Measurements from ENCODE around the gene TARS2. TPM values are rescaled to one million over a fixed set of nuclear protein-coding genes. Genes with fewer than 3 reads are reported as not detected.

Gene TARS2
- total and polyA plus RNA-seq, 2 of the 4 experiments (the other 2 are of a cell fraction) = 10.9 to 21.8 TPM

DNA sequence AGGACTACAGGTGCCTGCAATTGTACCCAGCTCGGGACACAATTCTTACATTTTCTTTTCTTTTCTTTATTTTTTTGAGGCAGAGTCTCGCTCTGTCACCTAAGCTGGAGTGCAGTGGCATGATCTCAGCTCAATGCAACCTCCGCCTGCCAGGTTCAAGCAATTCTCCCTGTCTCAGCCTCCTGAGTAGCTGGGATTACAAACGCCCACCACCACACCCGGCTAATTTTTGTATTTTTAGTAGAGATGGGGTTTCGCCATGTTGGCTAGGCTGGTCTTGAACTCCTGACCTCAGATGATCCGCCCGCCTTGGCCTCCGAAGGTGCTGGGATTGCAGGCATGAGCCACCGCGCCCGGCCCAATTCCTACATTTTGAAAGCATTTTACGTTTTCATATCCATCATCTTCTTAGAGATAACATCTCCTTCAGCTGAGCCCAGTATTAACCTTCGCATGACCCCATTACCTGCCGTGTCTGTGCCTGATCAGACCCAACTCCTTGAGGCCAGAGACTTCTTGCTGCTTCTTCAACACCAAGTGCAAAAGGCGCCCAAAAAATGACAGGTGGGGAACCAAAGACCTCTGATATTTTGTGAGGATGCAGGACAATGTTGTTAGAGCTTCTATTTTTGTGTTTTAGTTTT lies 59.2 kb downstream of the TARS2 start:
- in situ Hi-C loops (cut with MboI; ENCODE audit: low sequenced_read_pairs) = no loop called here
- H4K20me1 ChIP-seq (ENCODE audit: insufficient read depth, low read length) = no peaks in the 10 kb centered on the region; the same call in 1 of the 2 replicates
- ChIA-PET POLR2A (ENCODE audit: unreplicated experiment) (interaction anchor here (1.1 kb wide), 1 partner anchor 10 kb away, joined by 7 read pairs; no protein-coding TSS in a partner anchor), CTCF (interaction anchor here (0.6 to 1.2 kb wide), 2 partner anchors 17 to 59 kb away, joined by 4 to 5 read pairs; no protein-coding TSS in a partner anchor)
- H4K8ac ChIP-seq (ENCODE audit: low read depth in 2 of 2, low read length in 2 of 2) = no peak overlapping the region
- H2AFZ ChIP-seq (replicated peaks; ENCODE audit: low read length, poor library complexity) = no peak overlapping the region
- dilution Hi-C loops (cut with HindIII; ENCODE audit: low sequenced_read_pairs, unreplicated experiment) = no loop called here
- no peak overlapping the region for H4K91ac ChIP-seq (ENCODE audit: insufficient read depth, low read depth, low read length)
- H3K9ac ChIP-seq (ENCODE audit: low read depth, low read length) = no peak overlapping the region
- intact Hi-C loops (cut with micrococcal nuclease) = no loop called here
- H3K18ac ChIP-seq (ENCODE audit: low read depth, low read length) = no peak overlapping the region
- no peak overlapping the region for H2BK120ac ChIP-seq (ENCODE audit: low read depth, low read length)
- H3K56ac ChIP-seq (ENCODE audit: extremely low read depth, insufficient read depth, low read length) = no peak overlapping the region
- no peaks in the 10 kb centered on the region for H3K27me3 ChIP-seq (ENCODE audit: control insufficient read depth, insufficient read depth, low read length)
- no peak for TF ChIP-seq MAFK (IDR thresholded peaks at IDR 0.05; ENCODE audit: low read depth, low read length)
- TF ChIP-seq FOS (IDR thresholded peaks at IDR 0.05; ENCODE audit: low read depth, low read length) = no peak
- no peak for TF ChIP-seq MAZ (IDR thresholded peaks at IDR 0.05; ENCODE audit: borderline replicate concordance, low read depth, low read length)
- TF ChIP-seq RFX5 (IDR thresholded peaks at IDR 0.05; ENCODE audit: low read depth, low read length) = no peak
- TF ChIP-seq SMC3 (IDR thresholded peaks at IDR 0.05; ENCODE audit: low read depth, low read length) = no peak
- no peak for TF ChIP-seq RAD21 (IDR thresholded peaks at IDR 0.05; ENCODE audit: low read length)
- TF ChIP-seq, protein P1, sequence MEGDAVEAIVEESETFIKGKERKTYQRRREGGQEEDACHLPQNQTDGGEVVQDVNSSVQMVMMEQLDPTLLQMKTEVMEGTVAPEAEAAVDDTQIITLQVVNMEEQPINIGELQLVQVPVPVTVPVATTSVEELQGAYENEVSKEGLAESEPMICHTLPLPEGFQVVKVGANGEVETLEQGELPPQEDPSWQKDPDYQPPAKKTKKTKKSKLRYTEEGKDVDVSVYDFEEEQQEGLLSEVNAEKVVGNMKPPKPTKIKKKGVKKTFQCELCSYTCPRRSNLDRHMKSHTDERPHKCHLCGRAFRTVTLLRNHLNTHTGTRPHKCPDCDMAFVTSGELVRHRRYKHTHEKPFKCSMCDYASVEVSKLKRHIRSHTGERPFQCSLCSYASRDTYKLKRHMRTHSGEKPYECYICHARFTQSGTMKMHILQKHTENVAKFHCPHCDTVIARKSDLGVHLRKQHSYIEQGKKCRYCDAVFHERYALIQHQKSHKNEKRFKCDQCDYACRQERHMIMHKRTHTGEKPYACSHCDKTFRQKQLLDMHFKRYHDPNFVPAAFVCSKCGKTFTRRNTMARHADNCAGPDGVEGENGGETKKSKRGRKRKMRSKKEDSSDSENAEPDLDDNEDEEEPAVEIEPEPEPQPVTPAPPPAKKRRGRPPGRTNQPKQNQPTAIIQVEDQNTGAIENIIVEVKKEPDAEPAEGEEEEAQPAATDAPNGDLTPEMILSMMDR (conservative IDR thresholded peaks at IDR 0.05; ENCODE audit: low read depth, low read length) = no peak
- TF ChIP-seq RCOR1 (IDR thresholded peaks at IDR 0.05; ENCODE audit: insufficient replicate concordance, low read length) = no peak
- TF ChIP-seq MXI1 (IDR thresholded peaks at IDR 0.05; ENCODE audit: borderline replicate concordance, low read depth, low read length) = no peak
- TF ChIP-seq, protein P2, sequence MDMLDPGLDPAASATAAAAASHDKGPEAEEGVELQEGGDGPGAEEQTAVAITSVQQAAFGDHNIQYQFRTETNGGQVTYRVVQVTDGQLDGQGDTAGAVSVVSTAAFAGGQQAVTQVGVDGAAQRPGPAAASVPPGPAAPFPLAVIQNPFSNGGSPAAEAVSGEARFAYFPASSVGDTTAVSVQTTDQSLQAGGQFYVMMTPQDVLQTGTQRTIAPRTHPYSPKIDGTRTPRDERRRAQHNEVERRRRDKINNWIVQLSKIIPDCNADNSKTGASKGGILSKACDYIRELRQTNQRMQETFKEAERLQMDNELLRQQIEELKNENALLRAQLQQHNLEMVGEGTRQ (IDR thresholded peaks at IDR 0.05; ENCODE audit: low read depth, low read length) = no peak
- no peak for TF ChIP-seq CHD1 (IDR thresholded peaks at IDR 0.05; ENCODE audit: low read depth, low read length)
- TF ChIP-seq NFE2L2 (IDR thresholded peaks at IDR 0.05; ENCODE audit: low read depth, low read length) = no peak
- TF ChIP-seq CEBPB (IDR thresholded peaks at IDR 0.05; ENCODE audit: low read depth, low read length) = no peak
- TF ChIP-seq POLR2A (IDR thresholded peaks at IDR 0.05; ENCODE audit: low read depth, low read length) = no peak
- TF ChIP-seq, protein P3, sequence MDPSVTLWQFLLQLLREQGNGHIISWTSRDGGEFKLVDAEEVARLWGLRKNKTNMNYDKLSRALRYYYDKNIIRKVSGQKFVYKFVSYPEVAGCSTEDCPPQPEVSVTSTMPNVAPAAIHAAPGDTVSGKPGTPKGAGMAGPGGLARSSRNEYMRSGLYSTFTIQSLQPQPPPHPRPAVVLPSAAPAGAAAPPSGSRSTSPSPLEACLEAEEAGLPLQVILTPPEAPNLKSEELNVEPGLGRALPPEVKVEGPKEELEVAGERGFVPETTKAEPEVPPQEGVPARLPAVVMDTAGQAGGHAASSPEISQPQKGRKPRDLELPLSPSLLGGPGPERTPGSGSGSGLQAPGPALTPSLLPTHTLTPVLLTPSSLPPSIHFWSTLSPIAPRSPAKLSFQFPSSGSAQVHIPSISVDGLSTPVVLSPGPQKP (IDR thresholded peaks at IDR 0.05; ENCODE audit: borderline replicate concordance, low read depth, low read length) = no peak
- no peak for TF ChIP-seq BHLHE40 (IDR thresholded peaks at IDR 0.05; ENCODE audit: low read depth, low read length)
- H3K4me2 ChIP-seq (ENCODE audit: low read depth, low read length) = no peak overlapping the region
- H3K4me1 ChIP-seq (ENCODE audit: control insufficient read depth, insufficient read depth, low read length) = peaks cover 10% of the 10 kb centered on the region
- H3K4me3 ChIP-seq (ENCODE audit: insufficient read depth, low read depth, low read length) = no peak overlapping the region
- no peak overlapping the region for H2AK5ac ChIP-seq (ENCODE audit: low read depth, low read length)
- H3K79me1 ChIP-seq (ENCODE audit: low read depth in 1 of 2, low read length in 2 of 2) = peaks cover 0 to 19% of the 10 kb centered on the region in 2 experiments; a peak in 2 of 4 replicates
- no peaks in the 10 kb centered on the region for H3K9me3 ChIP-seq (ENCODE audit: control insufficient read depth, insufficient read depth, low read length)
- no peak overlapping the region for H3K14ac ChIP-seq (replicated peaks; ENCODE audit: low read depth, low read length)
- BruUV-seq (replicated peaks) = no TSS peak
- 0 out of 2 replicates have a peak, but pooled peaks cover 3% of the 10 kb centered on the region for H3K9me1 ChIP-seq (ENCODE audit: insufficient read depth, low read length)
- no peak overlapping the region for H3K23ac ChIP-seq (ENCODE audit: low read depth, low read length)
- no peak for ATAC-seq (ENCODE audit: low read depth)
- H2BK15ac ChIP-seq (ENCODE audit: low read depth, low read length) = no peak overlapping the region
- DNase-seq = no peak
- no peak overlapping the region for H2BK5ac ChIP-seq (ENCODE audit: low read depth, low read length, poor library complexity, severe bottlenecking)
- H3K27ac ChIP-seq (ENCODE audit: insufficient read depth, low read length) = no peak overlapping the region
- no peaks in the 10 kb centered on the region for H3K36me3 ChIP-seq (ENCODE audit: control insufficient read depth, insufficient read depth, low read length)
- 100% methylated on average over 1 of the region's 16 CpGs; no CpG with 5 or more reads in 1 of the 2 experiments for WGBS, 2 experiments (ENCODE audit: extremely low coverage in 2 of 2, insufficient read length in 1 of 2)
- H3K4ac ChIP-seq (ENCODE audit: low read depth, low read length) = no peak overlapping the region
- no peak overlapping the region for H2BK20ac ChIP-seq (ENCODE audit: low read depth, low read length)
- H2AK9ac ChIP-seq (replicated peaks; ENCODE audit: low read depth, low read length, poor library complexity) = no peak overlapping the region
- H4K5ac ChIP-seq (ENCODE audit: low read depth, low read length) = no peak overlapping the region

Data from IMR-90 (cell line).